Ureter (tissue), 1 donor: Measurements from ENCODE around the gene SCN5A. TPM values are rescaled to one million over a fixed set of nuclear protein-coding genes. Genes with fewer than 3 reads are reported as not detected.

Source experiments
- DNase-seq: peaks from one replicate; pipeline ENCODE4 v3.0.0-alpha.2; 2020; ENCODE audit warnings: low spot score
- total RNA-seq: library from RNA; stranded (reverse); gene quantifications from one replicate; pipeline ENCODE4 v1.2.4, GENCODE V29; 2023
- donor health status: DM: yes; HTN: yes; CAD: no.

SCN5A gene
- total RNA-seq, 1 donor from 2014 or later: 3.5 TPM

- DNase-seq: no peak
These were observed 27.2 kb downstream of the SCN5A start for GRCh38 chr3:38622336-38622735.

GRCh38 chr3:38620236-38620635 is 29.3 kb downstream of the SCN5A start:
- DNase-seq: no peak

- DNase-seq: no peak
These were observed 31.1 kb downstream of the SCN5A start for GRCh38 chr3:38618343-38618742.

DNA sequence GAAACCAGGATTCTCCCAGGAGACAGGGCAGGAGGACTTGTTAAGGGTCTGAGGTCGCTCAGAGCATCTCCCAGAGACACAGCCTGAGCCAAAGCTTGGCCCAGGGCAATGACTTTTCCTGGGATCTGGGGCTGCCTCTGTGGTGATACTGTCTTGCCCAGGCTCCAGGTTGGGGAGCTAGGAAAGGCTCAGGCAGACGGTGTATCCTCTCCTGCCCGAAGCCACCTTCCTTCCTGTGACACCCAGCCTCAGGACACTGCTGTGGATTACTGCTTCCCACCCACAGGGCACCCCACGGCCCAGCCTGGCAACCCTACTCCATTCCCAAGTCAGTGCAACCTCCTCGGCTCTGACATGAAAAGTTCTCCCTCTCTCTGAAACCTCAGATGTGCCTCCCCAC is 31.9 kb downstream of the SCN5A start:
- no peak for DNase-seq

- no peak for DNase-seq
These were observed 32.4 kb downstream of the SCN5A start for GRCh38 chr3:38617137-38617536.

DNA sequence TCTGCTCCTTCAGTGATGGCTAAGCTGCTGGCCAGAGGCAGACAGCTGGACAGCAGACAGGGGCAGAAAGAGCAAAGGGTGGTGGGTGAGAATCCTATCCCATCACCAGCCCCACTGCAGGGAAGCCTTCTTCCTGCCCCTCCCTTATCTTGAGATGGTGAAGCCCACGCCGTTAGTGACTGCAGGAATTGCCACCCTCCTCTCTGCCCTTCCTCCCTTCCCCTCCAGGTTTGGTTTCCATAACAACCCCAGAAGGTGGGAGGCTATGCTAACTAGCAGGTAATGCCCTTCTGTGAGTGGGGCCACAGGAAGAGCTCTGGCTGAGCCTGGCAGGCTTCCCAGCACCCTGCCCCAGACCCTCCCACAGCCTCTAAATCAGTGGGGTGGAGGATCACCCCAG is 32.8 kb downstream of the SCN5A start:
- DNase-seq: no peak

GRCh38 chr3:38616111-38616510 is 33.4 kb downstream of the SCN5A start:
- no peak for DNase-seq

DNA sequence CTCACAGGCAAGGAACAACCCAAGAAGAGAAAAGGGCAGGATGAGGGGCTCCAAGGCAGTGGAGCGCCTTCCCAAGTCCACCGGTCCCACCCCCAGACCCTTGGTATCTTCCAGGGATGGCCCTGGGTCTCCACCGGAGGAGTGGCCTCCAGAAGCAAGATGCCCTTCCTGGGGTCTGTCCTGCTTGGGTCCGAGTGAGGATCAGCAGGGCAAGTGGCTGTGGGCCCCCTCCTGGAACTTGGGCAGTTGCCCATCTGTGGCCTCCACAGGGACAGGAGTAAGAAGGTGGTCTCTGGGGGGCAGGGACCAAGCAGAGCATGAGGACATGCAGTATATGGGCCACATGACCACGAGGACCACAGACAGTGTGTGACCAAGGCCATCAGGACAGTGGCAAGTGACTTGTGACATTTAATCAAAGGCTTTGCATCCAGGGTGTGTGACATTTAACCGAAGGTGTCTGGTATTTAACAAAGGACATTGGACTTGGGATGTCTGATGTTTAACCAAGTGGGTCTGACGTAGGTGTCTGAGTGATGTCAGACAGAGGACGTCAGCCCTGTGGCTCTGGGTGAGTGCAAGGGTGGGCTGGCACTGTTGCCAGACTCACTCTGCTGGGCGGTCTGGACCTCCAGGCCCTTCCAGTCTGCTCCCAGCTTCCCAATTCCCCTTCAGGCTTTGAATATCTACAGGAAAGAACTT is 34.7 kb downstream of the SCN5A start:
- DNase-seq: no peak

- no peak for DNase-seq
These were observed 35.4 kb downstream of the SCN5A start for GRCh38 chr3:38614091-38614490.

DNA sequence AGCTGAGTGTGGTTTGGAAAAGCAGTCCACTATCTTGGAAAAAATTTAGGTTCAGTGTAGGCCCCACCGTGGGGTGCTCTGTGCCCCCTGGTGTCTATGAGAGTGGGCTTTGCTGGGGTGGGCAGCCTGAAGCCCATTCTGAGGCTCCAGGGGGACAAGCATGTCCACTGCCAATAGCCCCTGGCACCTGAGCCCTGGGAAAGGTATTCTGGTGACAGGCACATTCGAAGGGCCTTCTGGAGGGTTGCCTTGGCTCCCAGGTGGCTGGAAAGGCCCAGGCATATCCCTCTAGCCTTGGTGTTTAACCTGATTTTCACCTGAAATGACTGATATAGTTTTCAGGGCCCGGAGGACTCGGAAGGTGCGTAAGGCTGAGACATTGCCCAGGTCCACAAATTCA is 36.1 kb downstream of the SCN5A start:
- no peak for DNase-seq

DNA sequence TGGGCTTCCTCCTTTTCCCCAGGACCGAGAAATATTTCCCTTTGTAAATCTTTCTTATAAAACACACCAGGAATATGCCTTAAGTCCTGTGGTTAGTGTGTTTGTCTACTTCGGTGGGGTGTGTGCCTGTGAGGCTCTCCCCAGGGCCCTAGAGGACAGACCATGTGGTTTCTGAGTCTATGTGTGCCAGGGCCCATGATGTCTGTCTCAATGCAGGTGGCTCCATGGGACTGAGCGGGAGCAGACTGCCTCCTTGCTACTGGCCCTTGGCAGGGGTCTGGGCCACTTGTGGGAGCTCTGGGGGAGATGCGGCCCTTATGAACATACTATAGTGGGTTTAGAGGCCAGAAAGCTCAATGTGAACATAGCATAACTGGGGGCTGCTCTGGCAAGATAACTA is 37.6 kb downstream of the SCN5A start:
- DNase-seq: no peak

- no peak for DNase-seq
These were observed 38.6 kb downstream of the SCN5A start for GRCh38 chr3:38610934-38611333.

DNA sequence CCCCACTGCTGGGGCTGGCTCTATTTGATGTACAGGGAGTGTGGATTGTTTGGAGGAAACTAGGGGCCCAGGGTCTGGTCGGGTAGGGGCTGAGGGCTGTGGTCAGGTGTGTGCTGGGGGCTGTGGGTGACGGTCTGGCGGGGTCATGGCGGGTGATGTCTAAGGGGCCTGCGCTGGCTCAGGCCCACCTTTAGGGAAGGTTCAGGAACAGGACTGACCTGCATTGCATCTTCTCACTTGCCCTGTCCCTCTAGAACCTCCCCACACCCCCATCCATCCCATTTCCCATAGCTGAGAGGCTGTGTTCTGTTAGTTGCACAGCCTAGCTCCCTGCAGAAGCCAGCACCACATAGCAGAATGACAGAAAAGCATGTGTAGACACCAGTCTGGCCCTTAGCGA is 39.1 kb downstream of the SCN5A start:
- no peak for DNase-seq

DNA sequence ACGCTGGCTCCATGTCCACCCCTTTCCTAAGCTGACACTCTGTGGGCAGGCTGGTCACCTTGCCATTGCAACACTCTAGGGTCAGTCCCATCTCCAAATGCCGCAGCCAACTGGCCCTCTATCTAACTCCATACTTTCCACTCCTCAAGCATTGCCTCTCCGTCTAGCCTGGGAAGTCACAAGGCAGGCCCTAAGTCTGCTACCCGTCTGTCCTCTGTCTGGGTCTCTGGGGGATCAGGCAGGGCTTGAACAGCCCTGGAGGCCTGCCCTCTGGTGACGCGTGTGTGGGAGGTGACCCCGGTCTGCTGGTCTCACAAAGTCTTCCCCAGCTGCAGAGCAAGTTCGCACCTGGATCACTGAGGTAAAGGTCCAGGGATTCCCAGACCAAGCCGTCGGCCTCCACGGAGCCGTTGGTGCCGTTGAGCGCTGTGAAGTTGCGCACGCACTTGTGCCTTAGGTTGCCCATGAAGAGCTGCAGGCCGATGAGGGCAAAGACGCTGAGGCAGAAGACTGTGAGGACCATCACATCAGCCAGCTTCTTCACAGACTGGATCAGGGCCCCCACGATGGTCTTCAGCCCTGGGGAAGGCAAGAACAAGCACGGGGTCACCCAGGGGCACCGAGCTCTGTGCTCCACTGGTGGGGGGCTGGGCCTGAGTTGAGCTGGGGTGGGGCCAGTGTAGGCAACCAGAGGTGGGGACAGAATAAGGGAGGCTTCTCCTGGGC is 39.9 kb downstream of the SCN5A start:
- DNase-seq: no peak

GRCh38 chr3:38608961-38609360 is 40.5 kb downstream of the SCN5A start:
- no peak for DNase-seq

- DNase-seq: no peak
These were observed 41.3 kb downstream of the SCN5A start for GRCh38 chr3:38608086-38608775.

- DNase-seq: no peak
These were observed 42.9 kb downstream of the SCN5A start for GRCh38 chr3:38606561-38606960.

DNA sequence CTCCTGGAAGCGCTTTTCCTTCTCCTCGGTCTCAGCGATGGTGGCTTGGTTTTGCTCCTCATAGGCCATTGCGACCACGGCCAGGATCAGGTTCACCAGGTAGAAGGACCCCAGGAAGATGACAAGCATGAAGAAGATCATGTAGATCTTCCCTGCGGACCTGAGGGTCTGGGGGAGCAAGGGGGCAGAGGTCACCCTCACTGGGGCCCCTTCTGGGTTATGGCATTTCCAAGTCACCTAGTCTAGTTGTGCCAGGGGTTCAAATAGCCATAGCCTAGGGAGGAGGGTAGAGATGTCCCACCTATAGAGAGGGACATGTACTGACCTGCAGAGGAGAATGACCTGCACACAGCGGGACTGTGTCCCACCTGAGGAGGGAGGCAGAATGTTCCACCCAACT is 43.5 kb downstream of the SCN5A start:
- DNase-seq: no peak

- DNase-seq: no peak
These were observed 45.2 kb downstream of the SCN5A start for GRCh38 chr3:38604246-38604645.

DNA sequence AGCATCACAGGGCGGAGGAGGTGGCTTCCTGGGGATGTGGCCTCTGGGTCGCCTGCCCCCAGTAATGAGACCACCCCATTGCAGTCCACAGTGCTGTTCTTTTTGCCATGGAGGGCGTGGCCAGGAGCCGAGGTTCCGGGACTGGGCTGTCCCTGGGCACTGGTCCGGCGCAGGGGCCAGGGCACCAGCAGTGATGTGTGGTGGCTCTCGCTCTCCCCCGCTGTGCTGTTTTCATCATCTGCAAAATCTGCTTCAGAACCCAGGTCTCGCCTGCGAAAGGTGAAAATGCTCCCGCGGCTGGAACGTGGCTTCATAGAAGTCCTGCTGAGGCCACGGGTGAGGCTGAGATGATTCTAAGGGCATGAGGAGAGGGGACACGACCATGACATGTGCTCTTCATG is 45.8 kb downstream of the SCN5A start:
- DNase-seq: no peak

- DNase-seq: no peak
These were observed 46.8 kb downstream of the SCN5A start for GRCh38 chr3:38602576-38603250.

- DNase-seq: no peak
These were observed 47.4 kb downstream of the SCN5A start for GRCh38 chr3:38601956-38602550.
